GM18511 (cell line): ENCODE measurements around the gene LTA4H.

Source experiments
- ATAC-seq: cut with Tn5 transposase; IDR thresholded peaks from one replicate; pipeline ENCODE4 v1.9.1; 2021; ENCODE audit warnings: mild to moderate bottlenecking, moderate library complexity; ENCODE audit not compliant: unreplicated experiment

The LTA4H gene

GRCh38 chr12:96036765-96037455 lies 1.5 kb upstream of the LTA4H start:
- ATAC-seq: no peak

- no peak for ATAC-seq
Measured at GRCh38 chr12:96034621-96035282, 635 bp downstream of the LTA4H start.

GRCh38 chr12:96033549-96034389 lies 1.6 kb downstream of the LTA4H start:
- ATAC-seq: no peak

GRCh38 chr12:96029826-96030225 lies 5.6 kb downstream of the LTA4H start:
- no peak for ATAC-seq

- ATAC-seq: no peak
Measured at GRCh38 chr12:96028538-96028937, 6.8 kb downstream of the LTA4H start.

- no peak for ATAC-seq
Measured at GRCh38 chr12:96026331-96026730, 9.1 kb downstream of the LTA4H start.

GRCh38 chr12:96025518-96025917 lies 9.9 kb downstream of the LTA4H start:
- no peak for ATAC-seq

GRCh38 chr12:96020314-96021003 lies 14.9 kb downstream of the LTA4H start:
- peak; percentile 99 for ATAC-seq

- ATAC-seq: no peak
Measured at GRCh38 chr12:96015672-96016071, 19.7 kb downstream of the LTA4H start.

GRCh38 chr12:96014943-96015599 lies 20.3 kb downstream of the LTA4H start:
- ATAC-seq: no peak

- ATAC-seq: no peak
Measured at GRCh38 chr12:96007729-96008128, 27.7 kb downstream of the LTA4H start.

- ATAC-seq: no peak
Measured at GRCh38 chr12:96006727-96007126, 28.7 kb downstream of the LTA4H start.

- no peak for ATAC-seq
Measured at GRCh38 chr12:96000858-96001257, 34.5 kb downstream of the LTA4H start.

- ATAC-seq: no peak
Measured at GRCh38 chr12:95999484-95999883, 35.9 kb downstream of the LTA4H start.

- peak; percentile 96 for ATAC-seq
Measured at GRCh38 chr12:95998611-95999286, 36.6 kb downstream of the LTA4H start.

- no peak for ATAC-seq
Measured at GRCh38 chr12:95997911-95998510, 37.4 kb downstream of the LTA4H start.

- no peak for ATAC-seq
Measured at GRCh38 chr12:95997276-95997675, 38.1 kb downstream of the LTA4H start.

GRCh38 chr12:95996034-95996658 lies 39.2 kb downstream of the LTA4H start, which contains the start of gene HAL:
TSS of gene HAL (minus strand) at chr12:95996344. CDS start at chr12:95995910, 434 bp downstream.
- no peak for ATAC-seq
